ENCODE results near the gene C12orf43.

GRCh38 chr12:121001841-121002483, 14.3 kb downstream of the C12orf43 start:
- TF ChIP-seq ZNF292 (tag by site-specific recombination; IDR thresholded peaks at IDR 0.05; ENCODE audit: borderline replicate concordance, low read depth) (no peak), ZNF768 (tag by site-specific recombination; IDR thresholded peaks at IDR 0.05) (no peak), YY1 (tag by site-specific recombination; IDR thresholded peaks at IDR 0.05) (no peak)
